ENCODE measurements around the gene ID2. TPM values are rescaled to one million over a fixed set of nuclear protein-coding genes. Genes with fewer than 3 reads are reported as not detected.

Gene ID2
- total and polyA plus RNA-seq, 2 of the 13 experiments (the other 11 are each of a cell fraction or from before 2014, with no cell fraction given), result 214 to 719 TPM

GRCh38 chr2:8699839-8700238 is 18.0 kb downstream of the ID2 start:
- peaks cover 5% of the 10 kb centered on the region; the same call in 1 of the 2 replicates for H3K4me1 ChIP-seq (ENCODE audit: insufficient read depth, low read length)
- 23% methylated on average over 7 of the region's 7 CpGs for WGBS (ENCODE audit: low lambda C conversion rate)
- no peaks in the 10 kb centered on the region for H4K20me1 ChIP-seq (ENCODE audit: insufficient read depth, low read length)
- no peaks in the 10 kb centered on the region for H3K9me3 ChIP-seq (ENCODE audit: low read length)
- intact Hi-C loops (cut with micrococcal nuclease; ENCODE audit: unreplicated experiment) (loop anchor here (10.0 kb wide), 1 partner anchor 205 kb away; no protein-coding TSS in a partner anchor), in situ Hi-C loops (cut with HindIII; ENCODE audit: extremely low pct_ligation_motif_present, low pct_unique_long_range_greater_than_20kb) (no loop called here)
- ATAC-seq (no peak), DNase-seq (ENCODE audit: low spot score) (no peak), FAIRE-seq (no peak)
- CTCF ChIA-PET (ENCODE audit: low intra/inter-chr PET ratio, low total read pairs), result no interaction called here
- H3K36me3 ChIP-seq (replicated peaks in 1 of 2; ENCODE audit: control insufficient read depth in 1 of 2, insufficient read depth in 2 of 2, low read length in 2 of 2), result no peaks in the 10 kb centered on the region
- H3K4me2 ChIP-seq (ENCODE audit: low read depth, low read length), result no peak overlapping the region
- no peaks in the 10 kb centered on the region for H3K79me2 ChIP-seq (ENCODE audit: insufficient read depth, low read length)
- POLR2A ChIA-PET, result no interaction called here
- TF ChIP-seq ZFP36L2 (CRISPR knock-in tag; IDR thresholded peaks at IDR 0.05), result no peak
- no peak for TF ChIP-seq ZNF3 (CRISPR knock-in tag; IDR thresholded peaks at IDR 0.05)
- no peak for TF ChIP-seq PHF8 (CRISPR knock-in tag; IDR thresholded peaks at IDR 0.05)
- no peak for TF ChIP-seq ARNT2 (CRISPR knock-in tag; IDR thresholded peaks at IDR 0.05; ENCODE audit: low read depth)
- no peak for TF ChIP-seq MAFK (conservative IDR thresholded peaks at IDR 0.05 in 1 of 2, IDR thresholded peaks at IDR 0.05 in 1 of 2; ENCODE audit: low read length in 2 of 2)
- no peak for TF ChIP-seq AGO1 (IDR thresholded peaks at IDR 0.05; ENCODE audit: low read depth, low read length, poor library complexity, severe bottlenecking)
- TF ChIP-seq GFI1 (CRISPR knock-in tag; IDR thresholded peaks at IDR 0.05; ENCODE audit: borderline replicate concordance), result no peak
- TF ChIP-seq ZNF563 (CRISPR knock-in tag; IDR thresholded peaks at IDR 0.05), result no peak
- TF ChIP-seq SMAD9 (CRISPR knock-in tag; IDR thresholded peaks at IDR 0.05), result no peak
- no peak for TF ChIP-seq CAMTA2 (CRISPR knock-in tag; IDR thresholded peaks at IDR 0.05; ENCODE audit: borderline replicate concordance)
- TF ChIP-seq MLX (CRISPR knock-in tag; IDR thresholded peaks at IDR 0.05), result no peak
- no peak for TF ChIP-seq RBM22 (optimal IDR thresholded peaks at IDR 0.05; ENCODE audit: low read length)
- H3K27me3 ChIP-seq (ENCODE audit: control insufficient read depth in 1 of 2, insufficient read depth in 2 of 2, low read length in 2 of 2), result peaks cover 0 to 59% of the 10 kb centered on the region in 2 experiments; a peak in 2 of 5 replicates
- no peak overlapping the region for H3K4me3 ChIP-seq (replicated peaks in 1 of 3; ENCODE audit: insufficient read depth in 1 of 3, low read depth in 2 of 3, low read length in 3 of 3)
- BruUV-seq (replicated peaks), result no TSS peak
- H3K9ac ChIP-seq (ENCODE audit: insufficient read depth, low read depth, low read length), result no peak overlapping the region
- no peak overlapping the region for H2AFZ ChIP-seq (ENCODE audit: low read length)
- no peak overlapping the region for H3K27ac ChIP-seq (ENCODE audit: extremely low read length, insufficient read depth, low read length)

Data from HepG2 (cell line).